CD4-positive, alpha-beta memory T cell (primary cell): ENCODE measurements around the gene KIF26B. TPM values are rescaled to one million over a fixed set of nuclear protein-coding genes. Genes with fewer than 3 reads are reported as not detected.

ENCODE experiments used
- CTCF ChIA-PET: fragments of 350-600 bp; sonication (Branson Sonifier 250); formaldehyde crosslinking; loops from one replicate; lab custom pipeline; 2021; ENCODE audit warnings: inconsistent platforms; ENCODE audit not compliant: partially characterized antibody; lab: Charles Lee
- POLR2A ChIA-PET: fragments of 350-600 bp; sonication (Branson Sonifier 250); formaldehyde crosslinking; loops from one replicate; lab custom pipeline; 2021; ENCODE audit not compliant: partially characterized antibody; lab: Charles Lee
- DNase-seq, 5 donors: peaks; one replicate each; pipeline versions ENCODE4 v3.0.0 to v3.0.0-alpha.2; 2020 to 2022; ENCODE audit warnings: mixed read lengths in 1 of 5
- H3K27ac ChIP-seq: one replicate; pipeline ENCODE4 v1.7.0; 2013; ENCODE audit warnings: low read depth, low read length
- H3K27me3 ChIP-seq: 2 replicates; pipeline ENCODE4 v1.7.0; 2013; ENCODE audit warnings: mild to moderate bottlenecking, low read length, moderate library complexity; ENCODE audit not compliant: insufficient read depth
- H3K36me3 ChIP-seq: 2 replicates; pipeline ENCODE4 v1.7.0; 2013; ENCODE audit warnings: mild to moderate bottlenecking, low read length, moderate library complexity; ENCODE audit not compliant: insufficient read depth
- H3K4me1 ChIP-seq: 2 replicates; pipeline ENCODE4 v1.7.0; 2013; ENCODE audit warnings: mild to moderate bottlenecking, low read length, moderate library complexity; ENCODE audit not compliant: insufficient read depth
- H3K4me3 ChIP-seq, 2 donors: one replicate each; pipeline ENCODE4 v1.7.0; 2013; ENCODE audit warnings: low read length in 2 of 2, mild to moderate bottlenecking in 1 of 2
- H3K9me3 ChIP-seq, 2 donors: one replicate each; pipeline ENCODE4 v1.7.0; 2013; ENCODE audit warnings: low read length in 2 of 2, control low read depth in 1 of 2; ENCODE audit not compliant: control insufficient read depth in 1 of 2
- H3K27ac Mint-ChIP-seq, 7 donors: one replicate each; pipeline ENCODE4 v1.8.0; 2020 to 2021; ENCODE audit warnings: mixed read lengths in 7 of 7, mild to moderate bottlenecking in 6 of 7, inconsistent platforms in 3 of 7, moderate library complexity in 3 of 7
- H3K27me3 Mint-ChIP-seq, 2 donors: one replicate each; pipeline ENCODE4 v1.8.0; 2020 to 2021; ENCODE audit warnings: mixed read lengths in 2 of 2
- H3K36me3 Mint-ChIP-seq, 2 donors: one replicate each; pipeline ENCODE4 v1.8.0; 2020 to 2021; ENCODE audit warnings: mixed read lengths in 2 of 2, inconsistent platforms in 1 of 2, mild to moderate bottlenecking in 1 of 2
- H3K4me1 Mint-ChIP-seq, 4 donors: one replicate each; pipeline ENCODE4 v1.8.0; 2020 to 2021; ENCODE audit warnings: mixed read lengths in 4 of 4, mild to moderate bottlenecking in 1 of 4
- H3K4me3 Mint-ChIP-seq, 8 donors: one replicate each; pipeline ENCODE4 v1.8.0; 2020 to 2021; ENCODE audit warnings: mixed read lengths in 8 of 8, mild to moderate bottlenecking in 7 of 8, moderate library complexity in 6 of 8, inconsistent platforms in 3 of 8
- H3K9me3 Mint-ChIP-seq, 8 donors: one replicate each; pipeline ENCODE4 v1.8.0; 2020 to 2021; ENCODE audit warnings: mixed read lengths in 8 of 8, mild to moderate bottlenecking in 5 of 8, inconsistent platforms in 3 of 8, moderate library complexity in 1 of 8
- intact Hi-C: fragments of 100-400 bp; cut with micrococcal nuclease; formaldehyde crosslinking; loops from one replicate; pipeline ENCODE4 v1.15.1; 2023
- polyA plus RNA-seq, 2 donors: library from polyadenylated mRNA; unstranded; fragments of 300-500 nt; fragmentation: Illumina TruSeq; gene quantifications; one replicate each; pipeline ENCODE4 v1.2.3, GENCODE V29; 2021
- total RNA-seq, 2 experiments: library from RNA; stranded (reverse); gene quantifications; one replicate each; pipeline ENCODE4 v1.2.3, GENCODE V29; 2021

The KIF26B gene
- total and polyA plus RNA-seq, 4 experiments from 2014 or later, result 0.10 TPM; not detected in 3

- Histone ChIP-seq H3K4me1 (no peaks in the 10 kb centered on the region), H3K36me3 (no peaks in the 10 kb centered on the region)
- DNase-seq, result no peak
Observed at GRCh38 chr1:245572709-245573108, 417.9 kb downstream of the KIF26B start.

GRCh38 chr1:245575710-245576109, 420.9 kb downstream of the KIF26B start:
- H3K36me3 Mint-ChIP-seq, result no peaks in the 10 kb centered on the region
- no peaks in the 10 kb centered on the region for H3K4me1 ChIP-seq
- ChIA-PET CTCF (no interaction called here), POLR2A (no interaction called here)
- no peaks in the 10 kb centered on the region for H3K9me3 Mint-ChIP-seq
- no peak overlapping the region for H3K27ac Mint-ChIP-seq
- intact Hi-C loops, result no loop called here
- H3K27me3 Mint-ChIP-seq, result peaks cover 5 to 7% of the 10 kb centered on the region in 2 donors
- H3K27ac ChIP-seq, result no peak overlapping the region
- H3K4me3 ChIP-seq, result no peak overlapping the region
- no peak for DNase-seq
- H3K36me3 ChIP-seq, result no peaks in the 10 kb centered on the region
- H3K4me1 Mint-ChIP-seq, result no peaks in the 10 kb centered on the region
- no peak overlapping the region for H3K4me3 Mint-ChIP-seq
- no peaks in the 10 kb centered on the region for H3K9me3 ChIP-seq
- no peaks in the 10 kb centered on the region for H3K27me3 ChIP-seq

More at GRCh38 chr1:245572709-245573108, 417.9 kb downstream of the KIF26B start:
- Histone ChIP-seq H3K4me3 (no peak overlapping the region), H3K27me3 (no peaks in the 10 kb centered on the region), H3K27ac (no peak overlapping the region), H3K9me3 (no peaks in the 10 kb centered on the region)
- no peaks in the 10 kb centered on the region for H3K9me3 Mint-ChIP-seq
- POLR2A ChIA-PET, result no interaction called here
- intact Hi-C loops, result no loop called here
- peaks cover 5 to 7% of the 10 kb centered on the region in 2 donors for H3K27me3 Mint-ChIP-seq
- H3K36me3 Mint-ChIP-seq, result no peaks in the 10 kb centered on the region
- no peak overlapping the region for H3K4me3 Mint-ChIP-seq
- CTCF ChIA-PET, result no interaction called here
- no peaks in the 10 kb centered on the region for H3K4me1 Mint-ChIP-seq
- no peak overlapping the region for H3K27ac Mint-ChIP-seq

DNA sequence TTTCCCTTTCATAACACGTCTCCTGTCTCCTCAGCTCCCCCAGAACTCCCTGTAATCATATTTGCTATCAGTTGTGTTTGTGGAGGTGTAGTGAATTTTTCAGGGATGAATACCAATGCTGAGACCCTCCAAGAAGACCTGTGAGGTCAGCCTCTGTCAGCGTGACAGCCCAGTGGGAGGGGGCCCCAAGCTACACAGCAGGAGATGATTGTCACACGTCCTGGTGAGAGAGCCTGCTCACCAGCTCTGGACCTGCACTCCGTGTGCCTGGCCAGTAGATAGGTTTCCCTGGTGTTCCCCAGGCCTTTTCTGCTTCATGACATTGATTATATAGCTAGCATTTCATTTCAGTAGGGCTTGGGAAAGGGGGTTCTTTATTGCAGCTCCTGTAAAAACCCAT, 421.5 kb downstream of the KIF26B start:
- H3K27me3 ChIP-seq, result no peaks in the 10 kb centered on the region
- H3K4me3 ChIP-seq, result no peak overlapping the region
- no peak overlapping the region for H3K27ac Mint-ChIP-seq
- intact Hi-C loops, result no loop called here
- H3K4me1 Mint-ChIP-seq, result no peaks in the 10 kb centered on the region
- CTCF ChIA-PET, result no interaction called here
- H3K27ac ChIP-seq, result no peak overlapping the region
- no peak overlapping the region for H3K4me3 Mint-ChIP-seq
- H3K4me1 ChIP-seq, result no peaks in the 10 kb centered on the region
- POLR2A ChIA-PET, result no interaction called here
- no peaks in the 10 kb centered on the region for H3K36me3 Mint-ChIP-seq
- no peaks in the 10 kb centered on the region for H3K9me3 ChIP-seq
- peaks cover 5 to 7% of the 10 kb centered on the region in 2 donors for H3K27me3 Mint-ChIP-seq
- H3K36me3 ChIP-seq, result no peaks in the 10 kb centered on the region
- no peak for DNase-seq
- no peaks in the 10 kb centered on the region for H3K9me3 Mint-ChIP-seq

- intact Hi-C loops, result no loop called here
- H3K4me1 ChIP-seq, result no peaks in the 10 kb centered on the region
- ChIA-PET POLR2A (interaction anchor here (0.7 kb wide), 1 partner anchor 157 kb away, joined by 3 read pairs; no protein-coding TSS in a partner anchor), CTCF (interaction anchor here (1.3 to 1.5 kb wide), 2 partner anchors 10 to 12 kb away, joined by 3 read pairs; no protein-coding TSS in a partner anchor)
- no peak for DNase-seq
- Mint-ChIP-seq H3K4me1 (no peaks in the 10 kb centered on the region), H3K27ac (no peak overlapping the region), H3K4me3 (no peak overlapping the region), H3K9me3 (no peaks in the 10 kb centered on the region), H3K36me3 (no peaks in the 10 kb centered on the region), H3K27me3 (peaks cover 5 to 7% of the 10 kb centered on the region in 2 donors)
- H3K9me3 ChIP-seq, result no peaks in the 10 kb centered on the region
- H3K27me3 ChIP-seq, result no peaks in the 10 kb centered on the region
- H3K4me3 ChIP-seq, result no peak overlapping the region
- H3K36me3 ChIP-seq, result no peaks in the 10 kb centered on the region
- no peak overlapping the region for H3K27ac ChIP-seq
Observed at GRCh38 chr1:245577191-245578157, 422.7 kb downstream of the KIF26B start.

- H3K27me3 ChIP-seq, result no peaks in the 10 kb centered on the region
- H3K27ac ChIP-seq, result no peak overlapping the region
- Mint-ChIP-seq H3K4me3 (no peak overlapping the region), H3K27ac (no peak overlapping the region), H3K27me3 (peaks cover 5% of the 10 kb centered on the region in 2 donors), H3K4me1 (no peaks in the 10 kb centered on the region), H3K9me3 (no peaks in the 10 kb centered on the region), H3K36me3 (no peaks in the 10 kb centered on the region)
- ChIA-PET POLR2A (no interaction called here), CTCF (interaction anchor here (1.5 kb wide), 1 partner anchor 9 kb away, joined by 3 read pairs; no protein-coding TSS in a partner anchor)
- DNase-seq, result no peak
- H3K4me3 ChIP-seq, result no peak overlapping the region
- intact Hi-C loops, result no loop called here
- no peaks in the 10 kb centered on the region for H3K36me3 ChIP-seq
- H3K9me3 ChIP-seq, result no peaks in the 10 kb centered on the region
- no peaks in the 10 kb centered on the region for H3K4me1 ChIP-seq
Observed at GRCh38 chr1:245578308-245578707, 423.5 kb downstream of the KIF26B start.

DNA sequence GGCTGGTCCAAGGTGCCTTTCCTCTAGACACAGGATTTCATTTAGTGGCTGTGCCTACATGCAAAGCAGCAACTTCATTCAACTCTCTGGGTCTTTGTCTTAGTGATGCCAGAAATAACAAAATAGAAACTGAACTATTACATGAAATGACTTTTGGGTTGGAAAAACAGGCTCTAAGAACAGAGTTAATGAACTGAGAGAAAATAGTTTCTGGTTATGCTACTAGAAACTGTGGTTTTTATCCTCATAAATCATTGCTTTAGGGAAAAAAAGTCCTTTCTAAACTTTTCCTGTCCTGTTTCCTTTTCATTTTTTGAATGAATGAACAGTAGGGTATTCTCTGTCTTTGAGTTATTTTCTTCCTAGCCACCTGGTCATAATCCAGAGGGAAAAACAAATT, 424.0 kb downstream of the KIF26B start:
- H3K4me1 Mint-ChIP-seq, result no peaks in the 10 kb centered on the region
- Histone ChIP-seq H3K4me3 (no peak overlapping the region), H3K36me3 (no peaks in the 10 kb centered on the region), H3K27me3 (no peaks in the 10 kb centered on the region), H3K4me1 (no peaks in the 10 kb centered on the region), H3K27ac (no peak overlapping the region), H3K9me3 (no peaks in the 10 kb centered on the region)
- H3K4me3 Mint-ChIP-seq, result no peak overlapping the region
- H3K27ac Mint-ChIP-seq, result no peak overlapping the region
- H3K9me3 Mint-ChIP-seq, result no peaks in the 10 kb centered on the region
- intact Hi-C loops, result no loop called here
- DNase-seq, result no peak
- H3K27me3 Mint-ChIP-seq, result peaks cover 5% of the 10 kb centered on the region in 2 donors
- CTCF ChIA-PET, result no interaction called here
- POLR2A ChIA-PET, result no interaction called here
- no peaks in the 10 kb centered on the region for H3K36me3 Mint-ChIP-seq

DNA sequence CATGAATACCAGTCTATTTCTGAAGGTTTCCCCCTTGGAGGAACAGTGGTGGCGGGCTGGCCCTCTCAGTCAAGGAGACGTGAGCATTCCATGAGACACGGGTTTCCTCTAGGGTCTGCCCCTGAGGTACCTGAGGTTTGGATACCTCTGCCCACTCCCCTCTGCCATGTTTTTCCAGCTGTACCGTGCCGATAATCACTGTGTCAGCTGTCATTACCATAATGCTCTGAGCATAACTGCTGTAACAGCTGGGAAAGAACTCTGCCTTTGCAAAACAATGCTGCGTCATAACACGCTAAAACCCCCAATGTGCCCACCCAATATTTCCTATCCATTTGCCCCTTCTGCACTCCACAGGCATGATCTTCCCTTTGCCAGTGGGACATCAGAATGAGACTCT, 425.1 kb downstream of the KIF26B start:
- no peaks in the 10 kb centered on the region for H3K27me3 ChIP-seq
- ChIA-PET CTCF (no interaction called here), POLR2A (no interaction called here)
- no peaks in the 10 kb centered on the region for H3K36me3 Mint-ChIP-seq
- no peak overlapping the region for H3K27ac Mint-ChIP-seq
- H3K9me3 ChIP-seq, result no peaks in the 10 kb centered on the region
- H3K4me1 Mint-ChIP-seq, result no peaks in the 10 kb centered on the region
- no peak overlapping the region for H3K4me3 Mint-ChIP-seq
- no peak for DNase-seq
- H3K4me1 ChIP-seq, result no peaks in the 10 kb centered on the region
- peaks cover 5% of the 10 kb centered on the region in 2 donors for H3K27me3 Mint-ChIP-seq
- no peaks in the 10 kb centered on the region for H3K9me3 Mint-ChIP-seq
- H3K4me3 ChIP-seq, result no peak overlapping the region
- no peak overlapping the region for H3K27ac ChIP-seq
- no peaks in the 10 kb centered on the region for H3K36me3 ChIP-seq
- intact Hi-C loops, result no loop called here
